ENCODE data around the gene AP1S1. TPM values are rescaled to one million over a fixed set of nuclear protein-coding genes. Genes with fewer than 3 reads are reported as not detected.

AP1S1 gene
- total RNA-seq, 4 donors from 2014 or later: 5.5 to 24.4 (median 15.6) TPM

GRCh38 chr7:101166909-101167644 lies 12.8 kb downstream of the AP1S1 start:
- H3K4me1 ChIP-seq: peaks cover 18 to 29% of the 10 kb centered on the region in 2 donors
- peaks cover 85 to 98% (median 94%) of the 10 kb centered on the region in 3 donors for H3K27me3 ChIP-seq
- in situ Hi-C loops (cut with MboI; ENCODE audit: low sequenced_read_pairs in 4 of 4) (no loop called here), intact Hi-C loops (cut with DNase I; ENCODE audit: low total_unique reads) (no loop called here)
- H3K36me3 ChIP-seq: no peaks in the 10 kb centered on the region
- no peak overlapping the region for H3K4me3 ChIP-seq
- TF ChIP-seq POLR2A (IDR thresholded peaks at IDR 0.05) (no peak), CTCF (IDR thresholded peaks at IDR 0.05 in 4 of 5, conservative IDR thresholded peaks at IDR 0.05 in 1 of 5) (no peak)
- no peak overlapping the region for H3K27ac ChIP-seq
- H3K9me3 ChIP-seq: no peaks in the 10 kb centered on the region
- no peak for ATAC-seq
- DNase-seq: no peak

- Histone ChIP-seq H3K9me3 (no peaks in the 10 kb centered on the region), H3K36me3 (no peaks in the 10 kb centered on the region), H3K4me3 (no peak overlapping the region), H3K27me3 (peaks cover 87 to 99% (median 95%) of the 10 kb centered on the region in 3 donors), H3K27ac (no peak overlapping the region), H3K4me1 (peaks cover 18 to 35% of the 10 kb centered on the region in 2 donors)
- DNase-seq (no peak), ATAC-seq (no peak)
- intact Hi-C loops (cut with DNase I; ENCODE audit: low total_unique reads): no loop called here
- TF ChIP-seq POLR2A (IDR thresholded peaks at IDR 0.05) (no peak), CTCF (IDR thresholded peaks at IDR 0.05 in 4 of 5, conservative IDR thresholded peaks at IDR 0.05 in 1 of 5) (no peak)
- in situ Hi-C loops (cut with MboI; ENCODE audit: low sequenced_read_pairs in 4 of 4): no loop called here
These were observed 13.6 kb downstream of the AP1S1 start for GRCh38 chr7:101167645-101168411.

- Histone ChIP-seq H3K27me3 (peaks cover 92 to 99% (median 99%) of the 10 kb centered on the region in 3 donors), H3K9me3 (no peaks in the 10 kb centered on the region), H3K4me3 (no peak overlapping the region), H3K4me1 (peaks cover 22 to 42% of the 10 kb centered on the region in 2 donors), H3K36me3 (no peaks in the 10 kb centered on the region), H3K27ac (no peak overlapping the region)
- TF ChIP-seq CTCF (IDR thresholded peaks at IDR 0.05 in 4 of 5, conservative IDR thresholded peaks at IDR 0.05 in 1 of 5) (no peak), POLR2A (IDR thresholded peaks at IDR 0.05) (no peak)
- DNase-seq (no peak), ATAC-seq (no peak)
- in situ Hi-C loops (cut with MboI; ENCODE audit: low sequenced_read_pairs in 4 of 4) (no loop called here), intact Hi-C loops (cut with DNase I; ENCODE audit: low total_unique reads) (no loop called here)
These were observed 14.3 kb downstream of the AP1S1 start for GRCh38 chr7:101168412-101169049.

- in situ Hi-C loops (cut with MboI; ENCODE audit: low sequenced_read_pairs in 4 of 4): no loop called here
- no peak for DNase-seq
- no peak for ATAC-seq
These were observed 15.0 kb downstream of the AP1S1 start for GRCh38 chr7:101169110-101169837.

More at GRCh38 chr7:101169110-101169837, 15.0 kb downstream of the AP1S1 start:
- intact Hi-C loops (cut with DNase I; ENCODE audit: low total_unique reads): no loop called here
- TF ChIP-seq CTCF (IDR thresholded peaks at IDR 0.05 in 4 of 5, conservative IDR thresholded peaks at IDR 0.05 in 1 of 5) (no peak), POLR2A (IDR thresholded peaks at IDR 0.05) (no peak)
- H3K27ac ChIP-seq: no peak overlapping the region
- H3K9me3 ChIP-seq: no peaks in the 10 kb centered on the region
- H3K27me3 ChIP-seq: peaks cover 92 to 100% (median 99%) of the 10 kb centered on the region in 3 donors
- H3K4me3 ChIP-seq: no peak overlapping the region
- peaks cover 20 to 45% of the 10 kb centered on the region in 2 donors for H3K4me1 ChIP-seq
- H3K36me3 ChIP-seq: no peaks in the 10 kb centered on the region

Data from gastrocnemius medialis (tissue), 4 donors.